IPS-18c (cell line): ENCODE results near the gene THEM5.

Source experiments
- H3K4me3 ChIP-seq: 2 replicates; pipeline ENCODE4 v1.7.0; 2013; ENCODE audit warnings: low read depth, mild to moderate bottlenecking, low read length, moderate library complexity; ENCODE audit not compliant: insufficient read depth
- H3K9me3 ChIP-seq: one replicate; pipeline ENCODE4 v1.6.1; 2013; ENCODE audit warnings: mild to moderate bottlenecking, low read length, moderate library complexity; ENCODE audit not compliant: control insufficient read depth, insufficient read depth

THEM5 gene

GRCh38 chr1:151814971-151815545 is 38.5 kb downstream of the THEM5 start:
- Histone ChIP-seq H3K9me3 (peaks cover 2% of the 10 kb centered on the region), H3K4me3 (no peak overlapping the region)

- Histone ChIP-seq H3K9me3 (no peaks in the 10 kb centered on the region), H3K4me3 (no peak overlapping the region)
Measured at GRCh38 chr1:151814426-151814825, 39.1 kb downstream of the THEM5 start.

- H3K9me3 ChIP-seq = no peaks in the 10 kb centered on the region
Measured at GRCh38 chr1:151813271-151813977, 40.1 kb downstream of the THEM5 start.

DNA sequence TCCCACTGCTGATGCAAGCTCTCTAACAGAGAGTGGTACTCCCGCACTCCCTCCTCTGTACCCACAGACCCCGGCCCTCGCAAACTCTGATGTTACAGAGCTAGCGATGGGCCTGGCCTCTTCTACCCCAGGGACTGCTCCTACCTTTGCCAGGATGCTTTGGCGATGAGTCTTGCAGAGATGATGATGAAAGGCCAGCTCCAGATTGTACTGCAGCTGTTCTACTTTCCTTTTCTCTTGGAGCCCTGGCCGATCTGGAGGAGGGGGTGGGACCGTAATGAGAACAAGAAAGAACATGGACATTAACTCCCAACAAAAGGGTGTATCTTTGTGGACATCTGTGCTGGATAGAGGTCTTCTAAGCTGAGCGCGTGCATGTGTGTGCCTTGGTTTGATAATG is 42.3 kb downstream of the THEM5 start:
- H3K4me3 ChIP-seq = no peak overlapping the region
- peaks cover 3% of the 10 kb centered on the region for H3K9me3 ChIP-seq

More at GRCh38 chr1:151813271-151813977, 40.1 kb downstream of the THEM5 start:
- H3K4me3 ChIP-seq = no peak overlapping the region

GRCh38 chr1:151809985-151810556 is 43.4 kb downstream of the THEM5 start:
- no peak overlapping the region for H3K4me3 ChIP-seq

GRCh38 chr1:151809290-151809984 is 44.1 kb downstream of the THEM5 start:
- peaks cover 3% of the 10 kb centered on the region for H3K9me3 ChIP-seq

More at GRCh38 chr1:151809985-151810556, 43.4 kb downstream of the THEM5 start:
- peaks cover 3% of the 10 kb centered on the region for H3K9me3 ChIP-seq

GRCh38 chr1:151807766-151808165 is 45.7 kb downstream of the THEM5 start:
- Histone ChIP-seq H3K4me3 (no peak overlapping the region), H3K9me3 (peaks cover 5% of the 10 kb centered on the region)

More at GRCh38 chr1:151809290-151809984, 44.1 kb downstream of the THEM5 start:
- H3K4me3 ChIP-seq = no peak overlapping the region

GRCh38 chr1:151807131-151807530 is 46.4 kb downstream of the THEM5 start:
- Histone ChIP-seq H3K9me3 (peaks cover 5% of the 10 kb centered on the region), H3K4me3 (no peak overlapping the region)

GRCh38 chr1:151806170-151806569 is 47.3 kb downstream of the THEM5 start:
- peaks cover 5% of the 10 kb centered on the region for H3K9me3 ChIP-seq
- H3K4me3 ChIP-seq = no peak overlapping the region

DNA sequence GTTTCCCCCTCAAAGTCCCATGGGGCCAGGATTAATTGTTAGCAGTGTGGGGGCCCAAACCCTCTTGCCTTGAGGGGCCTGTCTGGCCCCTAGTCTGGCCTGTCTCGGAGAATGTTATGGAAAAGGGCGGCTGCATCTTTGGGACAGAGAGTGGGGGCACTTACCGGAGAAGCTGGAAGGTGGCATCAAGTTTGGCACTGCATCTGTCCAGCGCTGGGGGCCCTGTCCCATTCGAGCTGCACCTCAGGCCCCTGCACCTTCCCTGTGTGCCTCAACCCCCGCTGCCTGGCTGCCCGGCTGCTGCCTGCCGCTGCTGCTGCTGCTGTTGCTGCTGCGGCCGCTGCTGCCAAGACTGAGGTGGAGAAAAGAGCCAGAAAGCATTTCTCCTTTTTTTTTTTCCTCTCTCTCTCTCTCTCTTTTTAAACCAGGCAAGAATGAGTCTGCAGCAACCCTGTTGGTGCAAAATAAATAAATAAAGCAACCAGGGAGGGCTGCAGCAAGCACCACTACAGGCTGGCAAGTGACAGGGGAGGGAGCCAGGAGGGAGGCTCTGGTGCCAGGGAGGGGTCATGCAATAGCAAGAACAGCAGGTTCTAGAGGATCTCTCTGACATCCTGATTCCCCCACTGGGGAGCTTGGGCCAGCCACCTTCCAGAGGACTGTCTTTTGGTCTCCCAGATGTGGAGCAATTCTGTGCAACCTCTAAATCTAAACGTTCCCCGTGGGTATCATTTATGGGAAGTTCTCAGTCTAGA is 48.3 kb downstream of the THEM5 start, which contains the start of gene LINGO4:
LINGO4 (minus strand) TSS at position 354 of the 755 bp plus-strand sequence. CDS start 2,715 bp downstream, outside the sequence.
- H3K9me3 ChIP-seq = peaks cover 5% of the 10 kb centered on the region
- no peak within 1 kb of the TSS for H3K4me3 ChIP-seq

DNA sequence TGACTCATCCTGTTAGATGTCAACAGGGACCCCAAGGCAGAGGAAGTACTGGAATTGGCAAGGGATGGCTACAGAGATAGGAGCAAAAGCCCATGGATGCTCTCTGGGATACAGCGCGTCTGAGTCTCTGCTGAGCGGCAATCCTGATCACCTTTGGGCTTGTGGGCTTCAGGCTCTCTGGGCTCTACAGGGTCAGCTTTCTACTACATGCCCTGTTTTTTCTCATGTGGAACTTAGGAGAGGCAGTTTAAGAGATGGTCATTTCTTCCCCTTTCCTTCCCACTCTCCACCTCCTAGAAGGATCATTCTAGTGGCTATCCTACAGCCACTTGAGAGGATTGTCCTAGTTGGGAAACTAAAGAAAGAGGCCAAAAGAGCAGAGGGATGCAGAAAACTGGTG is 49.6 kb downstream of the THEM5 start:
- H3K4me3 ChIP-seq = no peak overlapping the region
- peaks cover 5% of the 10 kb centered on the region for H3K9me3 ChIP-seq

DNA sequence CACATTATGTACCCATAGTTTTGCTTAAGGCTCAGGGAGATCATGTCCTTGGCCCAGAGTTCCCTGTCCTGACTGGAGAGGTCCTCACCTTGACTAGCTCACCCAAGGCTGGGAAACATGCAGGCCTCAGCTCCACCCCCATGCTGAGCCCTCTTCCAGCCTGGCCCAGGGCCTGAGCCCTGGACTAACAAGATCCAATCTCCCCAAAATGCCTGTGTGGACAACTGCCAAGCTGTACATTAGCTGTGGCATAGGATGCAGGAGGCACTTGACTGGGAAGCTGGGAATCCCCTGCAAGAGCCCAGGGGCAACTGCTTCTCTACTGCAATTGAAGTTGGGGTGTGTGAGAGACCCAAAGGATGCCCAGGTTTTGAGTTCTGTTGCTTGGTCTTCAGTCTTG is 50.3 kb downstream of the THEM5 start:
- Histone ChIP-seq H3K9me3 (peaks cover 5% of the 10 kb centered on the region), H3K4me3 (no peak overlapping the region)

GRCh38 chr1:151802372-151802771 is 51.1 kb downstream of the THEM5 start:
- Histone ChIP-seq H3K4me3 (no peak overlapping the region), H3K9me3 (peaks cover 2% of the 10 kb centered on the region)

- H3K9me3 ChIP-seq = peaks cover 2% of the 10 kb centered on the region
- no peak overlapping the region for H3K4me3 ChIP-seq
Measured at GRCh38 chr1:151801846-151802245, 51.7 kb downstream of the THEM5 start.

GRCh38 chr1:151801310-151801820 is 52.1 kb downstream of the THEM5 start:
- Histone ChIP-seq H3K4me3 (no peak overlapping the region), H3K9me3 (peaks cover 2% of the 10 kb centered on the region)

DNA sequence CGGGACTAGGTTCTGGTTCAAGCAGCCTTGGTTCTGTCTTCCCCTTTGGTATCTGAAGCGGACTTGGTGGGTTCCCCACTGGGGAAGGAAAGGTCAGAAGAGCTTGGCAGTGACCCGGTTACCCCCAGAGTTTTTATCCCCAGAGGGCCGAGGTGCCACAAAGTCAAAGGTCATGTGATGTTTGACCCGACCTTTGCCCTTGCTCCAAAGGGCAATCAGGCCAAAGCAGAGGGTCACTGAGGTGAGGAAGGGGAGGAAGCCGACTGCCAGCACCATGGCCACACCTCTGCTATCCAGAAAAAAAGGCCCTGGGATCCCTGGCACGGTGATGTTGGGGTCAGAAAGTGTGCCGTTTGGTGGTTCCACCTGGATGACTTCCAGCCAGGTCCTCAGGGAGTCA is 52.7 kb downstream of the THEM5 start:
- peaks cover 2% of the 10 kb centered on the region for H3K9me3 ChIP-seq
- no peak overlapping the region for H3K4me3 ChIP-seq
